Neural progenitor cell (in vitro differentiated cells): ENCODE data around the gene SBSN. TPM values are rescaled to one million over a fixed set of nuclear protein-coding genes. Genes with fewer than 3 reads are reported as not detected.

ENCODE experiments used
- DNase-seq: peaks from one replicate; pipeline ENCODE4 v3.0.0-alpha.2; 2016; ENCODE audit warnings: low spot score
- H2AFZ ChIP-seq: fragments of 200-600 bp; sonication (generic); replicated peaks from 2 replicates; pipeline ENCODE4 v1.6.1; 2016; ENCODE audit warnings: antibody characterized with exemption
- H3F3A ChIP-seq: fragments of 200-600 bp; sonication (generic); 2 replicates; pipeline ENCODE4 v1.6.1; 2016; ENCODE audit warnings: antibody characterized with exemption, low read depth
- H3K27ac ChIP-seq: fragments of 200-600 bp; sonication (generic); 2 replicates; pipeline ENCODE4 v1.5.1; 2016; ENCODE audit warnings: mild to moderate bottlenecking
- H3K27me3 ChIP-seq: fragments of 200-600 bp; sonication (generic); 2 replicates; pipeline ENCODE4 v1.6.1; 2016; ENCODE audit warnings: mild to moderate bottlenecking, moderate library complexity
- H3K36me3 ChIP-seq: fragments of 200-600 bp; sonication (generic); 2 replicates; pipeline ENCODE4 v1.5.1; 2016
- H3K4me1 ChIP-seq: fragments of 200-600 bp; sonication (generic); 2 replicates; pipeline ENCODE4 v1.6.1; 2016; ENCODE audit warnings: mixed run types
- H3K4me2 ChIP-seq: fragments of 200-600 bp; sonication (generic); 2 replicates; pipeline ENCODE4 v1.6.1; 2016
- H3K4me3 ChIP-seq: fragments of 200-600 bp; sonication (generic); 2 replicates; pipeline ENCODE4 v1.5.1; 2016
- H3K79me2 ChIP-seq: fragments of 200-600 bp; sonication (generic); 2 replicates; pipeline ENCODE4 v1.6.1; 2016; ENCODE audit warnings: low read depth
- H3K9ac ChIP-seq: fragments of 200-600 bp; sonication (generic); 2 replicates; pipeline ENCODE4 v1.6.1; 2016
- H3K9me3 ChIP-seq: fragments of 200-600 bp; sonication (generic); 2 replicates; pipeline ENCODE4 v1.5.1; 2016; ENCODE audit warnings: low read depth
- H4K20me1 ChIP-seq: fragments of 200-600 bp; sonication (generic); 2 replicates; pipeline ENCODE4 v1.6.1; 2016; ENCODE audit warnings: low read depth
- H3K27ac Mint-ChIP-seq: 3 replicates; pipeline ENCODE4 v1.8.0; 2021; ENCODE audit warnings: mixed read lengths
- H3K27me3 Mint-ChIP-seq: 2 replicates; pipeline ENCODE4 v1.8.0; 2022; ENCODE audit warnings: low read depth, mild to moderate bottlenecking, inconsistent platforms, moderate library complexity, mixed read lengths; ENCODE audit not compliant: insufficient read depth
- H3K36me3 Mint-ChIP-seq: 3 replicates; pipeline ENCODE4 v1.8.0; 2021; ENCODE audit warnings: mixed read lengths
- H3K4me1 Mint-ChIP-seq: 3 replicates; pipeline ENCODE4 v1.8.0; 2021; ENCODE audit warnings: mixed read lengths
- H3K4me3 Mint-ChIP-seq: 3 replicates; pipeline ENCODE4 v1.8.0; 2021; ENCODE audit warnings: mild to moderate bottlenecking, moderate library complexity, mixed read lengths
- H3K9me3 Mint-ChIP-seq: 3 replicates; pipeline ENCODE4 v1.8.0; 2020; ENCODE audit warnings: mixed read lengths
- EZH2 ChIP-seq: fragments of 200-600 bp; sonication (generic); IDR thresholded peaks from 2 replicates; pipeline ENCODE4 v1.6.1; 2017; ENCODE audit warnings: antibody characterized with exemption, mild to moderate bottlenecking, moderate library complexity
- EZH2phosphoT487 ChIP-seq: fragments of 200-600 bp; sonication (generic); IDR thresholded peaks from 2 replicates; pipeline ENCODE4 v1.6.1; 2017; ENCODE audit warnings: antibody characterized with exemption
- total RNA-seq: library from RNA; depleted of rRNA; stranded (reverse); fragments of >200 nt; gene quantifications from 2 replicates; pipeline ENCODE4 v1.2.3, GENCODE V29; 2015; ENCODE audit warnings: low replicate concordance
- TF ChIP-seq, protein P1 (sequence below): fragments of 200-600 bp; sonication (generic); IDR thresholded peaks from 2 replicates; pipeline ENCODE4 v1.5.1; 2017; ENCODE audit warnings: antibody characterized with exemption, mild to moderate bottlenecking

Gene SBSN
- total RNA-seq, 1 donor from 2014 or later, result not detected

DNA sequence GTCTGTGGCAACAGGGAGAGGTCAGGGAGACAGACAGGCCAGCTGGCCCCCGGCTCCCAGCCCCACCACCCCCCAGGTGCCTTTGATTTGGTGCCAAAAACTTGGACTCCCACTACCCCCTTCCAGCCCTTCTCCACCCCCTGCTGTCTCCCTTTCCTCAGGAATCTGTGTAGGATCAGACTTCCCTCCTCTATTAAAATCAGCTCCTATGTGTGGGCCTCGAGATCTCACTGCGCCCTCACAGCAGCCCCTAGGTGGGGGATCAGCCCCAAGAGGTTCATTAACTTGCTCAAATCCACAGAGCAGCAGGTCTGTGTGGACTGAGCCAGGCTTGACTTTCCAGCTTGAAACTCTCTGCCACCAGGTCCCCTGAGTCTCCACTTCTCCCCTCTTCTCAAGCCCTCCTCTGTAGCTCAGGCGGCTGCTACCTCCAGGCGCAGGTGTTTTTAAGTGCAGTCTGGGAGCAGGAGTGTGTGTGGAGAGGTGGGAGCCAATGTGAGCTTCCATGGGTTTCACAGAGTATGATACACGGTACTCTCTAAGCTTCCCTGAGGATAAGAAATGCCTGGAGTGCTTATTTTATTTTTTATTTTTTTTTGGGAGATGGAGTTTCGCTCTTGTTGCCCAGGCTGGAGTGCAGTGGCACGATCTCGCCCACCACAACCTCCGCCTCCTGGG, 6.8 kb upstream of the SBSN start:
- Histone ChIP-seq H3K36me3 (no peaks in the 10 kb centered on the region), H2AFZ (no peak overlapping the region), H3K27ac (no peak overlapping the region), H4K20me1 (peaks cover 4% of the 10 kb centered on the region), H3K4me3 (no peak overlapping the region), H3K79me2 (no peaks in the 10 kb centered on the region), H3K9ac (no peak overlapping the region), H3K9me3 (no peaks in the 10 kb centered on the region), H3K4me1 (peaks cover 7% of the 10 kb centered on the region), H3K27me3 (no peaks in the 10 kb centered on the region), H3F3A (peaks cover 8% of the 10 kb centered on the region), H3K4me2 (no peak overlapping the region)
- Mint-ChIP-seq H3K4me1 (no peaks in the 10 kb centered on the region), H3K9me3 (no peaks in the 10 kb centered on the region), H3K36me3 (no peaks in the 10 kb centered on the region), H3K27me3 (peaks cover 3% of the 10 kb centered on the region), H3K4me3 (no peak overlapping the region), H3K27ac (peak overlapping the region; percentile 42)
- TF ChIP-seq EZH2, result no peak
- TF ChIP-seq EZH2phosphoT487, result no peak
- TF ChIP-seq, protein P1, sequence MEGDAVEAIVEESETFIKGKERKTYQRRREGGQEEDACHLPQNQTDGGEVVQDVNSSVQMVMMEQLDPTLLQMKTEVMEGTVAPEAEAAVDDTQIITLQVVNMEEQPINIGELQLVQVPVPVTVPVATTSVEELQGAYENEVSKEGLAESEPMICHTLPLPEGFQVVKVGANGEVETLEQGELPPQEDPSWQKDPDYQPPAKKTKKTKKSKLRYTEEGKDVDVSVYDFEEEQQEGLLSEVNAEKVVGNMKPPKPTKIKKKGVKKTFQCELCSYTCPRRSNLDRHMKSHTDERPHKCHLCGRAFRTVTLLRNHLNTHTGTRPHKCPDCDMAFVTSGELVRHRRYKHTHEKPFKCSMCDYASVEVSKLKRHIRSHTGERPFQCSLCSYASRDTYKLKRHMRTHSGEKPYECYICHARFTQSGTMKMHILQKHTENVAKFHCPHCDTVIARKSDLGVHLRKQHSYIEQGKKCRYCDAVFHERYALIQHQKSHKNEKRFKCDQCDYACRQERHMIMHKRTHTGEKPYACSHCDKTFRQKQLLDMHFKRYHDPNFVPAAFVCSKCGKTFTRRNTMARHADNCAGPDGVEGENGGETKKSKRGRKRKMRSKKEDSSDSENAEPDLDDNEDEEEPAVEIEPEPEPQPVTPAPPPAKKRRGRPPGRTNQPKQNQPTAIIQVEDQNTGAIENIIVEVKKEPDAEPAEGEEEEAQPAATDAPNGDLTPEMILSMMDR, result no peak
- no peak for DNase-seq

DNA sequence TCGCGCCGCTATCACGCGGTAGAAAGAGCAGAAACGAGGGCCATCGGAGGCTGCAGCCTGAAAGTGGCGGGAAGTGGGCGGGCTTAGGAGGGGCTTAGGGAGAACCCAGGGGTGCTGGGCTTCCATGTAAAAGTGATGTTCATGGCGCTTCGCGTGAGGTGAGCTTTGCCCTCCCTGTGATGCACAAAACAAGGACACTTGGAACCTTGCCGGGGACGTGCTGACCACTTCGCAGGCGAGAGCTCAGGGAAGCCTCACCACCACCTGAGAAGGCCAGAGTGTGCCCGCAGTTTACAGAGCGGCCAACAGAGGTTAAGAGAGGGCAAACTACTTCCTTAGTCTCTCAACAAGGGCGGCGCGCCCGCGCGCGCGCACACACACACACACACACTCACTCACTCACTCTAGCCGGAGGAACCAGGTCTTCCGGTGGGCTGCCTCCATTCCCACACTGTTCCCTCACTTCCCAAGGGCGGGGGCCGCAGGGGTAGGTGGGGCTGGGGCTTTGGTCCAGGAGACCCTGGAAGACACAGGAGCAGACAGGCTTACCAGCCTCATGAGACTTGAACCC, 5.8 kb upstream of the SBSN start:
- Mint-ChIP-seq H3K27me3 (peaks cover 3% of the 10 kb centered on the region), H3K36me3 (no peaks in the 10 kb centered on the region), H3K27ac (no peak overlapping the region), H3K4me3 (no peak overlapping the region), H3K9me3 (no peaks in the 10 kb centered on the region), H3K4me1 (no peaks in the 10 kb centered on the region)
- no peak overlapping the region for H3K9ac ChIP-seq
- TF ChIP-seq EZH2phosphoT487 (no peak), EZH2 (no peak)
- TF ChIP-seq, protein P1, result no peak
- peaks cover 7% of the 10 kb centered on the region for H3K4me1 ChIP-seq
- no peaks in the 10 kb centered on the region for H3K27me3 ChIP-seq
- no peak overlapping the region for H2AFZ ChIP-seq
- H3K9me3 ChIP-seq, result no peaks in the 10 kb centered on the region
- no peaks in the 10 kb centered on the region for H3K79me2 ChIP-seq
- H4K20me1 ChIP-seq, result peaks cover 4% of the 10 kb centered on the region
- no peak overlapping the region for H3K4me3 ChIP-seq
- no peak overlapping the region for H3K4me2 ChIP-seq
- H3K27ac ChIP-seq, result no peak overlapping the region
- peaks cover 8% of the 10 kb centered on the region for H3F3A ChIP-seq
- DNase-seq, result peak; percentile 58
- H3K36me3 ChIP-seq, result no peaks in the 10 kb centered on the region

DNA sequence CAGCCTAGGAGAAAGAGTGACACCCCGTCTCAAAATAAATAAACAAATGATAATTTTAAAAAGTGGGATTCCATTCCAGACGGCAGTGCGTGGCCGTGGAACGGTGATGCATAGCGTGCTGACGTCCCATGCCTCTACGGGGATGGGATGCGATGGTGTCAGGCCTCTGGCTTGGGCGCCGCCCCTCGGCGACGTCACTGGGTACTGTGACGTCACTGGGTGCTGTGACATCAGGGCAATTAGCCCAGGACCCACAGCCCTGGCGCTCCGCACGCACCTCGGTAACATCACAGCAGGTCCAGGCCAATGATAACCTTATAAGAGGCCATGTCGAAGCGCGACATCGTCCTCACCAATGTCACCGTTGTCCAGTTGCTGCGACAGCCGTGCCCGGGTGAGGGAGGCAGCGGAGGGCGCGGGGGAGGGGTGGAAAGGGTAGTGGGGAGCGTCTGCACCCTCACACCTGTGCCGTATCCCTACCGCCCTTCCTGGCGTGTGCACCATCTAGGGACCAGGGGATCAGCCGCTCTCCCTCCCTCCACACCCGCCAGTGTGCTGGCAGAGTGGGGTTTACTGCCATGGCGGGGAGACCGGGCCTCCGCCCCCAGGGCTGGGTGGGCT, 5.2 kb upstream of the SBSN start, which contains the start of gene GAPDHS:
Gene GAPDHS, plus strand, starts transcription at position 256 of the 621 bp plus-strand sequence. Its CDS starts 72 bp downstream, at position 328.
- Histone ChIP-seq H3K4me1 (peaks cover 7% of the 10 kb centered on the region), H3F3A (peaks cover 8% of the 10 kb centered on the region), H3K27ac (no peak within 1 kb of the TSS), H3K9ac (no peak within 1 kb of the TSS), H3K4me3 (no peak within 1 kb of the TSS), H3K79me2 (no peaks in the 10 kb centered on the region), H3K4me2 (no peak within 1 kb of the TSS), H3K9me3 (no peaks in the 10 kb centered on the region), H2AFZ (no peak within 1 kb of the TSS), H3K27me3 (no peaks in the 10 kb centered on the region), H3K36me3 (no peaks in the 10 kb centered on the region), H4K20me1 (peaks cover 4% of the 10 kb centered on the region)
- H3K9me3 Mint-ChIP-seq, result no peaks in the 10 kb centered on the region
- no peak within 1 kb of the TSS for H3K4me3 Mint-ChIP-seq
- TF ChIP-seq, protein P1, result no peak
- TF ChIP-seq EZH2 (no peak), EZH2phosphoT487 (no peak)
- no peak within 1 kb of the TSS for H3K27ac Mint-ChIP-seq
- H3K4me1 Mint-ChIP-seq, result no peaks in the 10 kb centered on the region
- no peak for DNase-seq
- no peaks in the 10 kb centered on the region for H3K36me3 Mint-ChIP-seq
- peaks cover 3% of the 10 kb centered on the region for H3K27me3 Mint-ChIP-seq
